ENCODE results near the gene TMA7. TPM values are rescaled to one million over a fixed set of nuclear protein-coding genes. Genes with fewer than 3 reads are reported as not detected.

The TMA7 gene
- total and polyA plus RNA-seq, 2 of the 13 experiments (the other 11 are each of a cell fraction or from before 2014, with no cell fraction given): 100 to 486 TPM

DNA sequence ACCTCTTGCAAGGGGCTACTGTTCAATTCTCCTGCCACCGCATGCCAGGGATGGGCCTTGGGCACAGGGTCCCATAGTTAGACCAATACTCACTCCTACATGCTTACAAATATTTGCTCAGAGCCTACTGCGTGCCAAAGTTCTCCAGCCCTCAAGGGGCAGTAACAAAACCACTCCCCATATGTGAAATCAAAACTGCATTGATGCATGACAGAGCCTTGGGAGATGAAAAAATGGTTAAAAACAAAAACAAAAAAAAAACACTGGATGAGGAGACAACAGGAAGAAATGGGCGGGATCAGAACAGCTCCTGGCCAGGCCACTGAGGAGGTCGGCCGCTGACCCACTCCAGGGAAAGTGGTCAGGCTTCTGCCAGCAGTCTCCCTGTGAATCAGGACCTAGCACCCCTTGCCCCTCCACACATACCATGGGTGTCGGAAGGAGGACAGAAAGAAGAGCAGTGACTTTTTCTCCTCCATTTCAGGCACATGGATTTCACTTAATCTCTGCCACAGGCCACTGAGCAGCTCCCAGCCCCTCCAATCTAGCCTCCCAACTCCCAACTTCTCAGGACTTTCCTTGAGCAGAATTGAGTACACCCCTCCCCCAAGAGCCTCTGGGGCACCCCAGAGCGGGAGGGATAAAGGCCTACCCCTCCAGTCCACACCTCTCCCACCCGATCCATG, 13.0 kb upstream of the TMA7 start (continued):
- TF ChIP-seq ARNTL (CRISPR knock-in tag; IDR thresholded peaks at IDR 0.05) (no peak), MZF1 (CRISPR knock-in tag; IDR thresholded peaks at IDR 0.05; ENCODE audit: borderline replicate concordance) (no peak), TP53 (CRISPR knock-in tag; conservative IDR thresholded peaks at IDR 0.05) (no peak), ZNF30 (CRISPR knock-in tag; IDR thresholded peaks at IDR 0.05) (no peak), RFXANK (CRISPR knock-in tag; IDR thresholded peaks at IDR 0.05) (no peak), ZFP36 (IDR thresholded peaks at IDR 0.05; ENCODE audit: borderline replicate concordance, low read depth, low read length, partially characterized antibody) (no peak), SATB2 (CRISPR knock-in tag; IDR thresholded peaks at IDR 0.05) (no peak), AKAP8 (CRISPR knock-in tag; IDR thresholded peaks at IDR 0.05) (no peak), ZNF253 (CRISPR knock-in tag; IDR thresholded peaks at IDR 0.05; ENCODE audit: borderline replicate concordance) (no peak), FOXP1 (IDR thresholded peaks at IDR 0.05) (no peak), FOXP1 (CRISPR knock-in tag; IDR thresholded peaks at IDR 0.05) (0 out of 2 replicates have a peak, but pooled peaks have one; percentile 38), TBX2 (CRISPR knock-in tag; IDR thresholded peaks at IDR 0.05; ENCODE audit: borderline replicate concordance) (peak; percentile 54), NPAS2 (CRISPR knock-in tag; IDR thresholded peaks at IDR 0.05; ENCODE audit: borderline replicate concordance) (no peak), ATF7 (IDR thresholded peaks at IDR 0.05) (no peak), ATF7 (CRISPR knock-in tag; IDR thresholded peaks at IDR 0.05) (no peak), JARID2 (CRISPR knock-in tag; IDR thresholded peaks at IDR 0.05; ENCODE audit: insufficient replicate concordance) (no peak), NFE2L2 (IDR thresholded peaks at IDR 0.05; ENCODE audit: low read length) (no peak)
- TF ChIP-seq, protein P1, sequence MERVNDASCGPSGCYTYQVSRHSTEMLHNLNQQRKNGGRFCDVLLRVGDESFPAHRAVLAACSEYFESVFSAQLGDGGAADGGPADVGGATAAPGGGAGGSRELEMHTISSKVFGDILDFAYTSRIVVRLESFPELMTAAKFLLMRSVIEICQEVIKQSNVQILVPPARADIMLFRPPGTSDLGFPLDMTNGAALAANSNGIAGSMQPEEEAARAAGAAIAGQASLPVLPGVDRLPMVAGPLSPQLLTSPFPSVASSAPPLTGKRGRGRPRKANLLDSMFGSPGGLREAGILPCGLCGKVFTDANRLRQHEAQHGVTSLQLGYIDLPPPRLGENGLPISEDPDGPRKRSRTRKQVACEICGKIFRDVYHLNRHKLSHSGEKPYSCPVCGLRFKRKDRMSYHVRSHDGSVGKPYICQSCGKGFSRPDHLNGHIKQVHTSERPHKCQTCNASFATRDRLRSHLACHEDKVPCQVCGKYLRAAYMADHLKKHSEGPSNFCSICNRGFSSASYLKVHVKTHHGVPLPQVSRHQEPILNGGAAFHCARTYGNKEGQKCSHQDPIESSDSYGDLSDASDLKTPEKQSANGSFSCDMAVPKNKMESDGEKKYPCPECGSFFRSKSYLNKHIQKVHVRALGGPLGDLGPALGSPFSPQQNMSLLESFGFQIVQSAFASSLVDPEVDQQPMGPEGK (CRISPR knock-in tag; IDR thresholded peaks at IDR 0.05): peak; percentile 79
- TF ChIP-seq, protein P2, sequence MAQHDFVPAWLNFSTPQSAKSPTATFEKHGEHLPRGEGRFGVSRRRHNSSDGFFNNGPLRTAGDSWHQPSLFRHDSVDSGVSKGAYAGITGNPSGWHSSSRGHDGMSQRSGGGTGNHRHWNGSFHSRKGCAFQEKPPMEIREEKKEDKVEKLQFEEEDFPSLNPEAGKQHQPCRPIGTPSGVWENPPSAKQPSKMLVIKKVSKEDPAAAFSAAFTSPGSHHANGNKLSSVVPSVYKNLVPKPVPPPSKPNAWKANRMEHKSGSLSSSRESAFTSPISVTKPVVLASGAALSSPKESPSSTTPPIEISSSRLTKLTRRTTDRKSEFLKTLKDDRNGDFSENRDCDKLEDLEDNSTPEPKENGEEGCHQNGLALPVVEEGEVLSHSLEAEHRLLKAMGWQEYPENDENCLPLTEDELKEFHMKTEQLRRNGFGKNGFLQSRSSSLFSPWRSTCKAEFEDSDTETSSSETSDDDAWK (CRISPR knock-in tag; IDR thresholded peaks at IDR 0.05): no peak
- TF ChIP-seq, protein P3, sequence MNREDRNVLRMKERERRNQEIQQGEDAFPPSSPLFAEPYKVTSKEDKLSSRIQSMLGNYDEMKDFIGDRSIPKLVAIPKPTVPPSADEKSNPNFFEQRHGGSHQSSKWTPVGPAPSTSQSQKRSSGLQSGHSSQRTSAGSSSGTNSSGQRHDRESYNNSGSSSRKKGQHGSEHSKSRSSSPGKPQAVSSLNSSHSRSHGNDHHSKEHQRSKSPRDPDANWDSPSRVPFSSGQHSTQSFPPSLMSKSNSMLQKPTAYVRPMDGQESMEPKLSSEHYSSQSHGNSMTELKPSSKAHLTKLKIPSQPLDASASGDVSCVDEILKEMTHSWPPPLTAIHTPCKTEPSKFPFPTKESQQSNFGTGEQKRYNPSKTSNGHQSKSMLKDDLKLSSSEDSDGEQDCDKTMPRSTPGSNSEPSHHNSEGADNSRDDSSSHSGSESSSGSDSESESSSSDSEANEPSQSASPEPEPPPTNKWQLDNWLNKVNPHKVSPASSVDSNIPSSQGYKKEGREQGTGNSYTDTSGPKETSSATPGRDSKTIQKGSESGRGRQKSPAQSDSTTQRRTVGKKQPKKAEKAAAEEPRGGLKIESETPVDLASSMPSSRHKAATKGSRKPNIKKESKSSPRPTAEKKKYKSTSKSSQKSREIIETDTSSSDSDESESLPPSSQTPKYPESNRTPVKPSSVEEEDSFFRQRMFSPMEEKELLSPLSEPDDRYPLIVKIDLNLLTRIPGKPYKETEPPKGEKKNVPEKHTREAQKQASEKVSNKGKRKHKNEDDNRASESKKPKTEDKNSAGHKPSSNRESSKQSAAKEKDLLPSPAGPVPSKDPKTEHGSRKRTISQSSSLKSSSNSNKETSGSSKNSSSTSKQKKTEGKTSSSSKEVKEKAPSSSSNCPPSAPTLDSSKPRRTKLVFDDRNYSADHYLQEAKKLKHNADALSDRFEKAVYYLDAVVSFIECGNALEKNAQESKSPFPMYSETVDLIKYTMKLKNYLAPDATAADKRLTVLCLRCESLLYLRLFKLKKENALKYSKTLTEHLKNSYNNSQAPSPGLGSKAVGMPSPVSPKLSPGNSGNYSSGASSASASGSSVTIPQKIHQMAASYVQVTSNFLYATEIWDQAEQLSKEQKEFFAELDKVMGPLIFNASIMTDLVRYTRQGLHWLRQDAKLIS (CRISPR knock-in tag; IDR thresholded peaks at IDR 0.05): no peak
- TF ChIP-seq, protein P4, sequence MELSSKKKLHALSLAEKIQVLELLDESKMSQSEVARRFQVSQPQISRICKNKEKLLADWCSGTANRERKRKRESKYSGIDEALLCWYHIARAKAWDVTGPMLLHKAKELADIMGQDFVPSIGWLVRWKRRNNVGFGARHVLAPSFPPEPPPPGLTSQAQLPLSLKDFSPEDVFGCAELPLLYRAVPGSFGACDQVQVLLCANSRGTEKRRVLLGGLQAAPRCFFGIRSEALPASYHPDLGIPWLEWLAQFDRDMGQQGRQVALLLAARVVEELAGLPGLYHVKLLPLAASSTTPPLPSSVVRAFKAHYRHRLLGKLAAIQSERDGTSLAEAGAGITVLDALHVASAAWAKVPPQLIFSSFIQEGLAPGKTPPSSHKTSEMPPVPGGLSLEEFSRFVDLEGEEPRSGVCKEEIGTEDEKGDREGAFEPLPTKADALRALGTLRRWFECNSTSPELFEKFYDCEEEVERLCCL (CRISPR knock-in tag; IDR thresholded peaks at IDR 0.05; ENCODE audit: borderline replicate concordance): no peak
- TF ChIP-seq, protein P5, sequence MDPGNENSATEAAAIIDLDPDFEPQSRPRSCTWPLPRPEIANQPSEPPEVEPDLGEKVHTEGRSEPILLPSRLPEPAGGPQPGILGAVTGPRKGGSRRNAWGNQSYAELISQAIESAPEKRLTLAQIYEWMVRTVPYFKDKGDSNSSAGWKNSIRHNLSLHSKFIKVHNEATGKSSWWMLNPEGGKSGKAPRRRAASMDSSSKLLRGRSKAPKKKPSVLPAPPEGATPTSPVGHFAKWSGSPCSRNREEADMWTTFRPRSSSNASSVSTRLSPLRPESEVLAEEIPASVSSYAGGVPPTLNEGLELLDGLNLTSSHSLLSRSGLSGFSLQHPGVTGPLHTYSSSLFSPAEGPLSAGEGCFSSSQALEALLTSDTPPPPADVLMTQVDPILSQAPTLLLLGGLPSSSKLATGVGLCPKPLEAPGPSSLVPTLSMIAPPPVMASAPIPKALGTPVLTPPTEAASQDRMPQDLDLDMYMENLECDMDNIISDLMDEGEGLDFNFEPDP (CRISPR knock-in tag; conservative IDR thresholded peaks at IDR 0.05): no peak
